ENCODE results near the gene CA7.

Gene CA7

DNA sequence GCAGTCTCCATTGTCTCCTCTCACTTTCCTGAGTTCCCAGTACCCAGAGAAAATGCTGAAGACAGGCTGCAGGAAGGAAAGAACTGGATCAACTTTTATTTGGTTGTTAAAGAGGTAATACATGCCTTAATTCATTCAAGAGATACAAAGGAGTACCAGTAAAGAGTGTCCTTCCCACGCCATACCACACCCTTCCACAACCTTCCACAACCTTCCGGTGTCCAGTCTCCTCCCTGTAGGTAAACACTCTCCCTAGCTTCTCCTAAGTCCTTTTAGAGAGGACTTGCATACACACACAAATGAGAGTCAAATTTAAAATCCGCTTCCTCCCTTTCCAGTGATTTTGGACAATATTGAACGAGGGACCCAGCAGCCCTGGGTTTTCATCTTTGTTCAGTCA, 2.8 kb upstream of the CA7 start:
- TF ChIP-seq ZNF202 (tag by site-specific recombination; IDR thresholded peaks at IDR 0.05; ENCODE audit: borderline replicate concordance) (no peak), GLI4 (tag by site-specific recombination; IDR thresholded peaks at IDR 0.05) (no peak), ZNF121 (tag by site-specific recombination; IDR thresholded peaks at IDR 0.05) (no peak), ZSCAN23 (tag by site-specific recombination; IDR thresholded peaks at IDR 0.05) (no peak), ZNF280D (tag by site-specific recombination; IDR thresholded peaks at IDR 0.05) (no peak), SP7 (tag by site-specific recombination; IDR thresholded peaks at IDR 0.05) (no peak), ZNF610 (tag by site-specific recombination; IDR thresholded peaks at IDR 0.05; ENCODE audit: borderline replicate concordance) (no peak), ZNF529 (tag by site-specific recombination; IDR thresholded peaks at IDR 0.05; ENCODE audit: insufficient replicate concordance) (no peak), ZNF76 (tag by site-specific recombination; IDR thresholded peaks at IDR 0.05; ENCODE audit: borderline replicate concordance, low read depth) (no peak)
- Histone ChIP-seq H3K27ac (ENCODE audit: extremely low read depth, low read depth, low read length) (no peak overlapping the region), H3K36me3 (ENCODE audit: control insufficient read depth in 2 of 2, insufficient read depth in 1 of 2, low read length in 2 of 2) (no peaks in the 10 kb centered on the region), H3K9me3 (ENCODE audit: control insufficient read depth, insufficient read depth, low read depth, low read length) (no peaks in the 10 kb centered on the region), H3K4me1 (ENCODE audit: control insufficient read depth, insufficient read depth, low read length) (no peaks in the 10 kb centered on the region), H3K4me3 (ENCODE audit: low read depth, low read length) (no peak overlapping the region)
- CTCF ChIA-PET: interaction anchor here (0.6 to 2.8 kb wide), 5 partner anchors 10 to 344 kb away, joined by 3 to 10 read pairs (median 4); partner anchors contain the start of gene NAE1
- POLR2A ChIA-PET: interaction anchor here (0.8 to 2.0 kb wide), 2 partner anchors 9 to 11 kb away, joined by 6 to 7 read pairs; partner anchors contain the start of gene NAE1

DNA sequence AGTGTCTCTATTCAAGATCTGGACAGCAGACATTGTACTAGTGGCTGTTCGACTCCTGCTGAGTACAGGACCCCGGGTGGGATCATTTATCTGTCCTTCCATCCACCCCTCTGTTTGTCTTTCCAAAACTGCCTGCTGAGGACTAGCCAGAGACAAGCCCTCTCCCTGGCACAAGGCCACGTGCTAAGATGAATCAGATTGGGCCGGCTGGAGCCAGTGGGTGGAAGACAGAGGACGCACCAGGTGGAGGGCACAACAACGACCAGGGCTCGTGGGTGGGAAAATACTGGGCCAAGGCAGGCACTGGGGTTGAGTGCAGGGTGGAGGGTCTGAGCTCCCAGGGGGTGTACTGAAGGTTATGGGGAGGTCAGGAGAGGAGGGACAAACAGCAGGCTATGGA, 1.4 kb upstream of the CA7 start:
- no peak overlapping the region for H3K27ac ChIP-seq (ENCODE audit: extremely low read depth, low read depth, low read length)
- POLR2A ChIA-PET: interaction anchor here (2.0 kb wide), 1 partner anchor 12 kb away, joined by 7 read pairs; the partner anchor contains the start of gene NAE1
- no peak overlapping the region for H3K4me3 ChIP-seq (ENCODE audit: low read depth, low read length)
- no peaks in the 10 kb centered on the region for H3K9me3 ChIP-seq (ENCODE audit: control insufficient read depth, insufficient read depth, low read depth, low read length)
- CTCF ChIA-PET: interaction anchor here (0.7 to 2.8 kb wide), 7 partner anchors 10 to 32 kb away, joined by 3 to 10 read pairs (median 4); partner anchors contain the start of gene NAE1
- no peaks in the 10 kb centered on the region for H3K4me1 ChIP-seq (ENCODE audit: control insufficient read depth, insufficient read depth, low read length)
- TF ChIP-seq, protein P1, sequence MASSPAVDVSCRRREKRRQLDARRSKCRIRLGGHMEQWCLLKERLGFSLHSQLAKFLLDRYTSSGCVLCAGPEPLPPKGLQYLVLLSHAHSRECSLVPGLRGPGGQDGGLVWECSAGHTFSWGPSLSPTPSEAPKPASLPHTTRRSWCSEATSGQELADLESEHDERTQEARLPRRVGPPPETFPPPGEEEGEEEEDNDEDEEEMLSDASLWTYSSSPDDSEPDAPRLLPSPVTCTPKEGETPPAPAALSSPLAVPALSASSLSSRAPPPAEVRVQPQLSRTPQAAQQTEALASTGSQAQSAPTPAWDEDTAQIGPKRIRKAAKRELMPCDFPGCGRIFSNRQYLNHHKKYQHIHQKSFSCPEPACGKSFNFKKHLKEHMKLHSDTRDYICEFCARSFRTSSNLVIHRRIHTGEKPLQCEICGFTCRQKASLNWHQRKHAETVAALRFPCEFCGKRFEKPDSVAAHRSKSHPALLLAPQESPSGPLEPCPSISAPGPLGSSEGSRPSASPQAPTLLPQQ (tag by site-specific recombination; IDR thresholded peaks at IDR 0.05): no peak
- TF ChIP-seq EGR2 (tag by site-specific recombination; IDR thresholded peaks at IDR 0.05; ENCODE audit: low read depth): peak; percentile 56
- peak; percentile 83 for TF ChIP-seq ZFHX2 (tag by site-specific recombination; conservative IDR thresholded peaks at IDR 0.05)
- peak; percentile 56 for TF ChIP-seq PRDM10 (tag by site-specific recombination; IDR thresholded peaks at IDR 0.05)
- peak; percentile 89 for TF ChIP-seq ZIC2 (tag by site-specific recombination; IDR thresholded peaks at IDR 0.05)
- 0 out of 2 replicates have a peak, but pooled peaks have one; percentile 19 for TF ChIP-seq ZNF335 (tag by site-specific recombination; conservative IDR thresholded peaks at IDR 0.05)
- no peak for TF ChIP-seq PRDM4 (tag by site-specific recombination; IDR thresholded peaks at IDR 0.05)
- no peak for TF ChIP-seq ZBTB48 (tag by site-specific recombination; IDR thresholded peaks at IDR 0.05)
- no peaks in the 10 kb centered on the region for H3K36me3 ChIP-seq (ENCODE audit: control insufficient read depth in 2 of 2, insufficient read depth in 1 of 2, low read length in 2 of 2)

All from HEK293 (cell line).